Astrocyte (in vitro differentiated cells and primary cell): Measurements from ENCODE around the gene ZBTB38.

ENCODE experiments used
- CTCF ChIP-seq: IDR thresholded peaks from 2 replicates; pipeline ENCODE4 v1.5.1; 2011; ENCODE audit warnings: low read depth, mild to moderate bottlenecking, inconsistent platforms, low read length, moderate library complexity; ENCODE audit not compliant: insufficient read depth
- EZH2 ChIP-seq: IDR thresholded peaks from 2 replicates; pipeline ENCODE4 v1.6.1; 2012; ENCODE audit warnings: mild to moderate bottlenecking, low read length, inconsistent platforms; ENCODE audit not compliant: insufficient read depth

GRCh38 chr3:141397996-141398395 is 29.7 kb downstream of the ZBTB38 start:
- no peak for TF ChIP-seq CTCF
- no peak for TF ChIP-seq EZH2
